GM15510 (cell line): Measurements from ENCODE around the gene SGPP2.

ENCODE experiments used
- POLR2A ChIP-seq: IDR thresholded peaks from 3 replicates; pipeline ENCODE4 v1.6.1; 2011; ENCODE audit warnings: borderline replicate concordance; ENCODE audit not compliant: insufficient read length; ENCODE audit errors: extremely low read depth

Gene SGPP2, protein sequence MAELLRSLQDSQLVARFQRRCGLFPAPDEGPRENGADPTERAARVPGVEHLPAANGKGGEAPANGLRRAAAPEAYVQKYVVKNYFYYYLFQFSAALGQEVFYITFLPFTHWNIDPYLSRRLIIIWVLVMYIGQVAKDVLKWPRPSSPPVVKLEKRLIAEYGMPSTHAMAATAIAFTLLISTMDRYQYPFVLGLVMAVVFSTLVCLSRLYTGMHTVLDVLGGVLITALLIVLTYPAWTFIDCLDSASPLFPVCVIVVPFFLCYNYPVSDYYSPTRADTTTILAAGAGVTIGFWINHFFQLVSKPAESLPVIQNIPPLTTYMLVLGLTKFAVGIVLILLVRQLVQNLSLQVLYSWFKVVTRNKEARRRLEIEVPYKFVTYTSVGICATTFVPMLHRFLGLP

DNA sequence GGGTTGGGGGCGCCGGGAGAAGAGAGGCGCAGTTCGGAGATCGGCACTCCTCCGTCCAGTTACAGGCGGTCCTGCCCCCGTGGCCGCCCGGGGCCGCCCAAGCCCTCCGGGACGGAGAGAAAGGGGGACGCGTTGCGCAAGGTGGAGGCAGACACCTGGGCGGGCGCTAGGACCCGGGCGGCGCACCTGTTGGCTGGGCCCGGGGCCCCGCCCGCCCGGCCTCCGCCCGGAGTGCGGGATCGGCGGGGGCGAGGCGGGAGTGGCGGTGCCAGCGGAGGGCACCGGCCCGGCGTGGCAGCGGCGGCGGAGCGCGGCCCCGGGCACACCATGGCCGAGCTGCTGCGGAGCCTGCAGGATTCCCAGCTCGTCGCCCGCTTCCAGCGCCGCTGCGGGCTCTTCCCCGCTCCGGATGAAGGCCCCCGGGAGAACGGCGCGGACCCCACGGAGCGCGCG, at the start of gene SGPP2:
SGPP2 (plus strand) TSS at position 268 of the 453 bp plus-strand sequence; CDS start at position 328, 60 bp downstream.
- peak; percentile 44 for TF ChIP-seq POLR2A

DNA sequence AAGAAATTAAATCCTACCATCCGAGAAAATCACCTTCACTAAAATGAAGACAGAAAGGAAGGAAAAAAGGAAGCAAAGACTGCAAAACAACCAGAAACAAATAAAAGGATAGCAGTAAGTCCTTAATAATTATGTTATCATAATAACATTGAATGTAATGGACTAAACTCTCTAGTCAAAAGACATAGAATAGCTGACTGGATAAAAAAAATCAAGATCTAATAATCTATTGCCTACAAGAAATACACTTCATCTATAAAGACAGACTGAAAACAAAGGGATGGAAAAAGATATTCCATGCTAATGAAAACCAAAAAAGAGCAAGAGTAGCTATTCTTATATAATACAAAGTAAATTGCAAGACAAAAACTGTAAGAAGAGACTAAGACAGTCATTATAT, 48.5 kb upstream of the SGPP2 start:
- TF ChIP-seq POLR2A, result no peak

DNA sequence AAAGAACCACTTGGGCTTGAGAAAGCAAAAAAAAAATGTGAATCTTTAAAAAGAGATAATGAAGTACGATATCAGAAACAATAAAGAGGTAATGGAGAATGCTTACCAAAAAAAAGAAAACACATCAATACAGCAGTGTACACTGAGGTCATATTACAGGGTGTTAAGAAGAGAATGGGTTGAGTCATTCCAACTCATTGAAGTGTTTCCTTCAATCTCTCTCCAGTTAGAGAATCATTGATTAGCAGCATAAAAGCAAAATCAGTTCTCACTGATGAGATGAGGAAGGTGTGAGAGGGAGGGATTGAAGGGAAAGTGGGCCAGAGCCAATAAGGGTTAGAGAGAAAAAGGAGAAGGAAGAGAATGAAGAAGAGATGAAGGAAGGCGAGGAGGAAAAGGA, 43.9 kb upstream of the SGPP2 start:
- TF ChIP-seq POLR2A, result no peak

DNA sequence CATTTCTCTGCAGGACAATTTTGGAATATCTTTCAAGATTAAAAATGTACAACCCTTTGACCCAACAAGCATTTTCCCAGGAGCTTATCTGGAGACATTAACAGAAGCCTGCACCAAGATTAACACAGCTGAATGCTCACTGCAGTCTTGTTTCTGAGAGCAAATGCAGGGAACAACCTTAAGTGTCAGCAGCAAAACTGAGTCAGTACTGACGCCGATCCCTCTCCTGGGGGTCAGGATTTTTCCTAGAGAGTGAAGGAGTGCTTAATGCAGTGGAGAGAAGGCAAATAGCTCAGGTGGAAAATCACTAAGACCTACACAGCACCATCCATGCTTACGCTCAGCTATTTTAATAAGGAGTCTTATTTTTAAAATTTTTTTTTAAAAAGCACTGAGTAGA, 42.8 kb upstream of the SGPP2 start:
- no peak for TF ChIP-seq POLR2A

DNA sequence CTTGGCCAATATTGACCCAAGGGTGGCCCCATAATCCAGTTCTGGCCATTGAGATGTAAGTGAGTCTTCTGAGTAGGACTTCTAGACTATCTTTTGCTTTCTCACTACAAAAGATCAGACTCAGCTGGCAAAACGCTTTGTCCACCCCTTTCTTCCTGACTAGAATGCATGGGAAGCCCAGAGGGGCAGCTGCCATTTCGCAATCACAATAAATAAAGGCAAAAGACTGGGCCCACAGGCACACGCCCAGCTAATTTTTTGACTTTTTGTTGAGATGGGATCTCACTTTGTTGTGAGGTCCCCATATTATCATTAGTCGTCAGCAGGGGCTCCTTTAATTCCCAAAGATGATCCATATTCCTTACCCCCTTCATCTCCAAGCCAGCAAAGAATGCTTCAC, 41.1 kb upstream of the SGPP2 start:
- TF ChIP-seq POLR2A, result no peak

DNA sequence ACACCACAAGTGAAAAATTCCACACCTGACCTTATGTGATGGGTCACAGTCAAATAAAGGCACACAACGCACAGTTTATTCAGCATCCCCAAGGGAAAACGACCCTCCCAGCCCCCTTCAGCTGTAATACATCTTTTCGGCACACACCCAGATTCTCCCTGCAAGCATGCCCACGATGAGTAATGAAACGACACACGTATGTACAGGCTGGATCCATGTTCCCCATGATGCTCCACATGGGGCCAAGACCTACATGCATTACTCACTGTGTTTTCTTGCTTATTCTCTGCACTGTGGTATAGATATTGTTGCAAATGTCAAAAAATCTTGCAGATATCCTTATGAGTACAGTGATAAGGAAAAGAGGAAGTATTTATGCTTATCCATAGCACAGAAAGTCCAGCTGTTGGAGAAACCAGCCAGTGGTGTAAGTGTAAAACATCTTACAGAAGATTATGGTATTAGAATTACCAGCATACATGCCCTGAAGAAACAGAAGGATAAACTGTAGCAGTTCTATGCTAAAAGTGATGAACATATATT, 32.5 kb upstream of the SGPP2 start:
- TF ChIP-seq POLR2A, result no peak

DNA sequence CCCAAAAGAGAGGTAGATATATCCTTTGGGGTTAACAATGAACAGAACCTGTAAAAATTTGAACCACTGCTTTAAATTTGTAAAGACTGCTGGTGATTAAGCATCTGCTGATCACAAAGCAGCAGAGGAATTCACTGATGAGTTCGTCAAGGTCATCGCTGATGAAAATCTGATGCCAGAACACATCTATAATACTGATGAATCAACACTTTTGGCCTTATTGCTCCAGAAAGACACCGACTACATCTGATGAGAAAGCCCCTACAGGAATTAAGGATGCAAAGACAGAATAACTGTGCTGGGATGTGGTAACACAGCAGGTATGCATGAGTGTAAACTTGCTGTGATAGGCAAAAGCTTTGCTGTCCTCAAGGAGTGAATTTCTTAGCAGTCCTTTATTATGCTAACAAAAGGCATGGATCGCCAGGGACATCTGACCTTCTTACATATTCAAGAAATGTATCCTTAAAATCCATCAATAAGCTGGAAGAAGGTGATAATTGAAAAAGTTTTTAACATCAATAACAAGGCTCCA, 30.5 kb upstream of the SGPP2 start:
- TF ChIP-seq POLR2A, result no peak

DNA sequence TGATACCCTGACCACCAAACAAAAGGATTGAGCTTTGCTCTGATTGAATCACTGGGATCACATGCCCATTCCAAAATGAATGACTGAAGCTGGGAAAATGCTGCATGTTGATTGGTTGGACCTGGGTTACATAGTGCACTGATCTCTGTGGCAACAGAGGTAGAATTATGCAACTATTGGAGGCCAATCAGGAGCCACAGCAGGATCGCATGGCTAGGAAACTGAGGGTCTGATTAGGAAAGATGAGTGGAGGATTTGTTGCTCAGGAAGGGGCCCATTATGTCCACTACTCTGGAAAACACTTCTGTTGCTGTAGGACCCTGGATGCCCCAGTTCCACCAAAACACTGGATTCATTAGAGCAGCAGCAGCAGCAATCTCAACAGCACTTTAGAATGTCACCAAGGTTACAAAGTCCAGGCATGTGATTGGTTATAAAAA, 25.9 kb upstream of the SGPP2 start:
- no peak for TF ChIP-seq POLR2A

DNA sequence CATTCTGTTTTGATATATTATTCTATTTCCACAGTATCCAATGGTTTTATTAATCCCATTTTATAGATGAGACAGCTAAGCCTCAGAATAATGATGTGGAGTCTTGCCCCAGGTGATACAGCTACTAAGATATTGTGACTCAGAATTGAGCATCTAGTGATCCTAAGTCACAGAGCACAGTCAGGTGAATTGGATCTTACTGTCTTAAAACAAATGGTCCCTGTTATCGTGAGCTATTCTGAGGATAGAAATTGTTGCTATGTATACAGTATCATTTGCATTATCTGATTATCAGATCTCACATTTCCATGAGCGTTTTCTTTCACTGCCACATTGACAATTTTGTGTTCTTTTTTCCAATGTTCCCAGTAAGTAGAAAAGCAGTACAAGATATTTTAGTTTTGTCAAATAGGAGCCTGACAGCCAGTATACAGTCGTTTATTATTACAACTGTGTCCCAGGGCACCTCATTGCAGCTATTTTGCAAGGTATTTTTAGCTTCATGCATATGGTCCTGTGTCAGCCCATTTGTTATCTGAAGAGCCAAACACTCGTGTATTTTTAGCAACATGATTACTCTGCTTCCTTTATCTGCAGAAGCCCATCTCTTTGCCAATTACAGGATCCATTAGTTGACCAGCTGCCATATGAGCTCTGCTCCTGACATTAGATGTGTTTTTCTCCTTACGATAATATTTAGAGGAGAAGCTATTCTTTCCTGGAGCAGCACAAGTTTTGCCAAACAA, 25.1 kb upstream of the SGPP2 start:
- no peak for TF ChIP-seq POLR2A

DNA sequence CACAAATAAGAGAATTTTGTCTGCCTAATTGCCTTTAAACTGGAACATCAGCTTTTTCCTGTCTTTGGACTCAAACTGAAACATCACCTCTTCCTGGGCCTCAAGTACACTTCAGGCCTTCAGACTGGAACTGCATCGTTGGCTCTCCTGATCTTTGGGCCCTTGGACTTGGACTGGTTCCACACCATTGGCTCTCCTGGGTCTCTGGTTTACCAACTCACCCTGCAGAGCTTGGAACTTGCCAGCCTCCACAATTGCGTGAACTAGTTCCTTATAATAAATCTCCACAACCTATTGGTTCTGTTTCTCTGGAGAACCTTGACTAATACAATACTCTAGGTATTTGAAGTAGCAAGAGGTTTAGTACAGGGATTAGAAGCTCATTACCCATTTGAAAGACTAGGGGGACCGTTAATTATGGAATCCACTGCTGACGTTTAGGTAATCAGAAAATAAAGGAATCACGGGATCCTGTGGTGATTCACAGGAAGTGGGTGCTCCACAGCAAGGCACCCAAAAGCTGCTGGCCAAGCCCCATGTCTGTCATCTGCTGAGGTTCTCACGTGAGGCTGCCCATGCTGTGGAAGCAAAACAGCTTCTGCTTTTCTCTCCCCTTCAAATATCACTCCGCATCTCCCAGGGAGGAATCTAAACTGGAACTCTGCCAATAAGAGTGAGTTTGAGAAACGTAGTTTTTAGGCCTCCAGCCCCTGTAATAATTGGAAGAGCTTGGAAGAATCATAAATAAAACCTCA, 20.0 kb upstream of the SGPP2 start:
- no peak for TF ChIP-seq POLR2A

DNA sequence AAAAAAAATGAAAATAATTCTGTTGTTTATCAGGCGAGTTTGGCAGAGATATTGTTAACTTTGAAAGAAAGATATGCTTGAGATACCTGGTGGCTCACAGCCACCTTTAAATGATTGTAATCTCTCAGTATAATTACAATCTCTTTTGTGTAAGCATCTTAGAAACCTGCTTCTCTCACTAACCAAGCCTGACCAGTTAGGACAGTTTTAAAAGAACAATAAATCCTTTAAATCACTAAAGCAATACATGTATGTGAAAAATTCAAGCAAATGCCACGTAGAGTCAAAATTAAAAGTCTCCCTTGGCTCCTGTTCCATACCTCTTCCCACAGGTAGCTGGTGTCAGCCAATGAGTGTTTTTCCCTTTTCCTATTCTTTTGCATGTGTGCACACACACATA, 15.7 kb upstream of the SGPP2 start:
- no peak for TF ChIP-seq POLR2A

DNA sequence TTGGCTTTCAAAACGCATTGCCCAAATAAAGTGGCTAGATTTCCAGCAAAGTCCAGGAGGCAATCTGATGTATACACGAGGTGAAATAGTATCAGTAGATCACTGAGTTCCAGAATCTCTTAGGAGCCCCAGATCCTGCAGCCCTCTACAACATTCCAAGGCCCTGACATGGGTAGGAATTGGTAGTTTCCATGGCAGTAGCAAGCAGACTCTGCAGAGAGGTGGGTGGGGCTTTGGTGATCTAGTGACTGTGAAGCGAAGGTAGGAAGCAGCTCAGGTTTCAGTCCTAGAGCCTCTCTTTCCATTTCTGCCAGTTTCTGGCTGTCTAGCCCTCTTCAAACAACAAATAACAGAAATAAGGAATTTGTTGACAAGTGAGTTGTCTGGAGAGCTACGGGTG, 13.8 kb upstream of the SGPP2 start:
- no peak for TF ChIP-seq POLR2A

DNA sequence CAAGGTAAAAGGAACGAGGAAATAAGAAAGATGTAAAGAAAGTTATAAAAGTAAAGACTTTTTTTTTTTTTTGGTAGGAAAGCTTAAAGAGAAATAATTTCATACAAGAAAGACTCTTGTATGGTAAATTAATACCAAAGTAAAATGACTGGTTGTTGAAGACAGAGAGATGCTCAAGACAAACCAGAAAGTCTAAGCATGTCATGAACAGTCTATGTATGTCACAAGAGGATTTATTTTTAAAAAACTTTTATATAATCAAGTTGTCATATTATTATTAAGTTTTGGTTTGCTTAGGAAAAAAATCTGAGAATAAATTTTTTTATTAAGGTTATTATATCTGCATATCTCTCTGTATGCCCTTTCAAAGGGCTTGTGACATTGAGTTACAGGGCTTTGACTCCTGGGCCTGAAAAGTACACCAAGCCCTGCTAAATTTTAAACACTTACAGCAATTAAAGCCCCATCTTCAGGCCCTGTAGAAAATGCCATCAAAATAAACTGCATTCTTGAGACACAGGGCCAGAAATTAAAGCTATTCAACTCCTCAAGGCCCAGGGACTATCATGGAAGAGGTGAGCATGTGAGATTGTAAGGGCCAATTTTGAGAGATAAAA, 10.9 kb upstream of the SGPP2 start:
- no peak for TF ChIP-seq POLR2A

DNA sequence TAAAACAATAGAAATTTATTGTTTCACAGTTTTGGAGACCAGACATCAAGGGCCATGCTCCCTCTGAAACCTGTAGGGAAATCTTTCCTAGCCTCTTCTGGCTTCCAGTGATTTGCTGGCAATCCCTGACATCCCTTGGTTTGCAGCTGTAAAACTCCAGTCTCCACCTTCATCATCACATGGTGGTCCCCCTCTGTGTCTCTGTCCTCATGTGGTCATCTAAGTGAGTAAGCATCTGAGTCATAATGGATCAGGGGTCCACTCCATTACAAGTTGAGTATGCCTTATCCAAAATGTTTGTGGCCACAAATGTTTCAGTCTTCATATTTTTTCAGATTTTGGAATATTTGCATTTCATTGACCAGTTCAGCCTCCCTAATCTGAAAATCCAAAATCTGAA, 5.6 kb upstream of the SGPP2 start:
- no peak for TF ChIP-seq POLR2A
